Activated CD4-positive, alpha-beta T cell treated with anti-CD3 and anti-CD28 coated beads, Interleukin-2, amount 50 U/mL, for 4 hours (primary cell): ENCODE measurements around the gene SLFN12L.

ENCODE experiments used
- DNase-seq, 2 experiments: peaks; one replicate each; pipeline ENCODE4 v3.0.0-alpha.2; 2020

The SLFN12L gene

DNA sequence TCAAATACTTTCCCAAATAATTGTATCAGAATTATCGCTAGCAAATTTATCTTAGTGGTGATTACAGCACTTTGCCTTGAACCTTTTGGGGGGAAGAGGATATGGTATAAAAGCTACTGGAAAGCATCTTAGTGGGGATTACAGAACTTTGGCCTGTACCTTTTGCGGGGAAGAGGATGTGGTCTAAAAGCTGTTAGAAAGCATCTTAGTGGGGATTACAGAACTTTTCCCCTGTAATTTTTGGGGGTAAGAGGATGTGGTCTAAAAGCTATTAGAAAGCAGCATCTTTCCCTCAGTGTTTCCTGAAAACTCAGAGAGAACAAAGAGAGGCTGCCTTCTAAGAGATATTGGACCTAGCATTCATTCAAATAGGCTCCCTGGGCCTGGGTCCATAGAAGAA, 109.2 kb downstream of the SLFN12L start:
- no peak for DNase-seq

DNA sequence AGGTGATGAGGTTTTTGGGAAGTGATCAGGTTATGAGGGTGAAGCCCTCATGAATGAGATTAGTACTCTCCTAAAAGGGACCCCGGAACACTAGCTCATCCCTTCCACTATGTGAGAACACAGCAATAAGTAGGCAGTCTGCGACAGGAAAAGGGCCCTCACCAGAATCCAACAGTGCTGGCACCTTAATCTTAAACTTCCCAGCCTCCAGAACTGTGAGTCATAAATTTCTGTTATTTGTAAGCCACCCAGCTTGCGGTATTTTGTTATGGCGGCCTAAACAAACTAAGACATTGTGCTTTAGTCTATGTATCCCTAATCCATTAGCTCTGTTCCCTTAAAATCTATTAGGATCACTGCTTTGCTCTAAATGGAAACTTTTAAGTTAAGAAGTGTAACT, 113.7 kb downstream of the SLFN12L start:
- DNase-seq = no peak
